PFSK-1 (cell line): ENCODE data around the gene CHST3. TPM values are rescaled to one million over a fixed set of nuclear protein-coding genes. Genes with fewer than 3 reads are reported as not detected.
A peak's percentile ranks its signal among the peaks of the same experiment; 100 is the strongest.

Source experiments
- FOXP2 ChIP-seq: optimal IDR thresholded peaks from 2 replicates; pipeline ENCODE3; 2011; ENCODE audit warnings: borderline replicate concordance, control low read depth, inconsistent platforms; ENCODE audit not compliant: insufficient read depth; ENCODE audit errors: extremely low read length, extremely low read depth
- POLR2AphosphoS5 ChIP-seq: IDR thresholded peaks from 2 replicates; pipeline ENCODE4 v1.6.1; 2012; ENCODE audit warnings: low read depth, mild to moderate bottlenecking, control low read depth, low read length, moderate library complexity
- SIN3A ChIP-seq: IDR thresholded peaks from 2 replicates; pipeline ENCODE4 v1.6.1; 2012; ENCODE audit warnings: mild to moderate bottlenecking, low read length, moderate library complexity, borderline replicate concordance; ENCODE audit not compliant: insufficient read depth
- TAF1 ChIP-seq: IDR thresholded peaks from 2 replicates; pipeline ENCODE4 v1.6.1; 2012; ENCODE audit warnings: low read length, control low read depth, borderline replicate concordance; ENCODE audit not compliant: insufficient read depth
- polyA plus RNA-seq: library from polyadenylated mRNA; unstranded; fragments of >200 nt; gene quantifications from one replicate; pipeline ENCODE4 v1.2.1, GENCODE V29; 2012; ENCODE audit warnings: low read depth, missing spikeins; ENCODE audit not compliant: insufficient read length
- TF ChIP-seq, protein P1 (sequence below), 2 experiments: IDR thresholded peaks; 2 replicates each; pipeline versions ENCODE4 v1.6.1 to v1.8.0; 2011 to 2012; ENCODE audit warnings: low read depth in 2 of 2, low read length in 2 of 2, control low read depth in 1 of 2, inconsistent platforms in 1 of 2, mild to moderate bottlenecking in 1 of 2, moderate library complexity in 1 of 2; ENCODE audit not compliant: insufficient read depth in 1 of 2

The CHST3 gene, protein sequence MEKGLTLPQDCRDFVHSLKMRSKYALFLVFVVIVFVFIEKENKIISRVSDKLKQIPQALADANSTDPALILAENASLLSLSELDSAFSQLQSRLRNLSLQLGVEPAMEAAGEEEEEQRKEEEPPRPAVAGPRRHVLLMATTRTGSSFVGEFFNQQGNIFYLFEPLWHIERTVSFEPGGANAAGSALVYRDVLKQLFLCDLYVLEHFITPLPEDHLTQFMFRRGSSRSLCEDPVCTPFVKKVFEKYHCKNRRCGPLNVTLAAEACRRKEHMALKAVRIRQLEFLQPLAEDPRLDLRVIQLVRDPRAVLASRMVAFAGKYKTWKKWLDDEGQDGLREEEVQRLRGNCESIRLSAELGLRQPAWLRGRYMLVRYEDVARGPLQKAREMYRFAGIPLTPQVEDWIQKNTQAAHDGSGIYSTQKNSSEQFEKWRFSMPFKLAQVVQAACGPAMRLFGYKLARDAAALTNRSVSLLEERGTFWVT
- polyA plus RNA-seq, result 29.1 TPM

DNA sequence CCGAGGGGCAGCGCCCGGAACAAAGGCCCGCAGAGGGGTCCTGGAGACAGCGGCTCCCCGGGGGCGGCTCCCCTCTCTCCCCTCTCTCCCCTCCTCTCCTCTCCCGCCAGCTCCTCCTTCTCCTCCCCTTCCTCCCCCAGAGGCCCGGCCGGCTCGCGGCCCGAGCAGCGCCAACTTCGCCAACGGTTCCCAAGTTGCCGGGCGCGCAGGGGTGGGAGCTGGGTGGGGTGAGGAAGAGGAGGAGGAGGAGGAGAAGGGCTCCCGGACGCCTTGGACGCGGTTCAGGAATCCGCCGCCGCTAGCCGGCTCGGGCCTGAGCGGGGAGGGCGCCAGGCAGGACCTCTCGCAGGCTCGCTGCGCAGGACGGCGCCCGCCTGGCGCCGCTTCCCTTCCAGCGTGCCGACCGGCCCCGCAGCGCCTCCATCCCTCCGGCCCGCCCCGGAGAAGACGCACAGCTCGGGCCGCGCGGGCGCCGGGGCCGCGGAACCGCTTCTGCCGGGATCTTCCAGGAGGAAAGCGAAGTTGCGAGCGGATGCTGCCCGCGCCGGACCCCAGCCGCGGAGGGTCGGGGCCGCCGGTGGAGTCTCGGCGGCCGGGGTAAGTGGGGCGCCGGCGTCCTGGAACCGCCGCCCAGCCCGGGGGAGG, at the start of gene CHST3:
Gene CHST3, plus strand, starts transcription at position 298 of the 645 bp plus-strand sequence. CDS start 41,448 bp downstream, outside the sequence.
- TF ChIP-seq FOXP2 (peak; percentile 13), TAF1 (no peak), POLR2AphosphoS5 (peak; percentile 49; the same call in 1 of the 2 replicates), SIN3A (0 out of 2 replicates have a peak, but pooled peaks have one; percentile 4)

DNA sequence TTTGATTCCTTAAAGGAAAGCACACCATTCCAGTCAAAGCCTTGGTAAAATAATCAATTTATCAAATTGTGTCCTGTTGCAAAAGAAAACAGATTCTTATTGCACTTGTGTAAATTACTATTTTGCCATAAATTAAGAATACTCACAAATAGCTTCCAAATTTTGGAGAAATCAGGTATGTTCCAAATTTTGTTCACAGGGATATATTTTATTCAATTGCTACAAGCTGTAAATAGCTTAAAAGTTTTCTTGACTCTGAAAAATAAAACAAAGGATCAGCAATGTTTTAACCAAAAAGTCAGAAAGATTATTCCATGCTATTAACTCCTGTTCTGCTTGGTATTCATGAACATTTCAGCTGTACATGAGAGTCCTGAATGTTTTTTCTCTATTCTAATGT, 47.4 kb upstream of the CHST3 start:
- TF ChIP-seq SIN3A (no peak), TAF1 (no peak), FOXP2 (no peak), POLR2AphosphoS5 (no peak)
- TF ChIP-seq, protein P1, sequence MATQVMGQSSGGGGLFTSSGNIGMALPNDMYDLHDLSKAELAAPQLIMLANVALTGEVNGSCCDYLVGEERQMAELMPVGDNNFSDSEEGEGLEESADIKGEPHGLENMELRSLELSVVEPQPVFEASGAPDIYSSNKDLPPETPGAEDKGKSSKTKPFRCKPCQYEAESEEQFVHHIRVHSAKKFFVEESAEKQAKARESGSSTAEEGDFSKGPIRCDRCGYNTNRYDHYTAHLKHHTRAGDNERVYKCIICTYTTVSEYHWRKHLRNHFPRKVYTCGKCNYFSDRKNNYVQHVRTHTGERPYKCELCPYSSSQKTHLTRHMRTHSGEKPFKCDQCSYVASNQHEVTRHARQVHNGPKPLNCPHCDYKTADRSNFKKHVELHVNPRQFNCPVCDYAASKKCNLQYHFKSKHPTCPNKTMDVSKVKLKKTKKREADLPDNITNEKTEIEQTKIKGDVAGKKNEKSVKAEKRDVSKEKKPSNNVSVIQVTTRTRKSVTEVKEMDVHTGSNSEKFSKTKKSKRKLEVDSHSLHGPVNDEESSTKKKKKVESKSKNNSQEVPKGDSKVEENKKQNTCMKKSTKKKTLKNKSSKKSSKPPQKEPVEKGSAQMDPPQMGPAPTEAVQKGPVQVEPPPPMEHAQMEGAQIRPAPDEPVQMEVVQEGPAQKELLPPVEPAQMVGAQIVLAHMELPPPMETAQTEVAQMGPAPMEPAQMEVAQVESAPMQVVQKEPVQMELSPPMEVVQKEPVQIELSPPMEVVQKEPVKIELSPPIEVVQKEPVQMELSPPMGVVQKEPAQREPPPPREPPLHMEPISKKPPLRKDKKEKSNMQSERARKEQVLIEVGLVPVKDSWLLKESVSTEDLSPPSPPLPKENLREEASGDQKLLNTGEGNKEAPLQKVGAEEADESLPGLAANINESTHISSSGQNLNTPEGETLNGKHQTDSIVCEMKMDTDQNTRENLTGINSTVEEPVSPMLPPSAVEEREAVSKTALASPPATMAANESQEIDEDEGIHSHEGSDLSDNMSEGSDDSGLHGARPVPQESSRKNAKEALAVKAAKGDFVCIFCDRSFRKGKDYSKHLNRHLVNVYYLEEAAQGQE (IDR thresholded peaks at IDR 0.05; ENCODE audit: insufficient read depth in 1 of 2, low read depth in 2 of 2, low read length in 2 of 2), result no peak

DNA sequence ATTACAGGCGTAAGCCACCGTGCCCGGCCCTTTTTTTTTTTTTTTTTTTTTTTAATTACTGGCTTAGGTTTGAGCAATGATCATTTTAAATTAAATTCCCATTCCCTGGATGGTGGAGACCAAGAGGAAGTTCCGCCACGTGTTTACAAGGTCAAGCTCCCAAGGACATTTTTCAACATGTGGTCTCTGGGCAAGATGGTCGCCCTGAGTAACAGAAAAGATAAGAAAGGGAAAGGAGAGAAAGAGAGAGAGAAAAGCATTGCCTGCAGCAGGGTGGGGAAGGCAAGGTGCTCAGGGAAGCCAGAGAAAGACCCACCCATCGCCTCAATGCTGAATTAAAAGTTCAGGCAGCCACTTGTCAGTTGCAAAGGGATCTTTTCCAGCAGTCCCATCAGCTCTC, 45.2 kb upstream of the CHST3 start:
- TF ChIP-seq, protein P1 (IDR thresholded peaks at IDR 0.05; ENCODE audit: insufficient read depth in 1 of 2, low read depth in 2 of 2, low read length in 2 of 2), result no peak
- TF ChIP-seq FOXP2 (no peak), TAF1 (no peak), POLR2AphosphoS5 (no peak), SIN3A (no peak)

- TF ChIP-seq FOXP2 (no peak), SIN3A (no peak), TAF1 (no peak), POLR2AphosphoS5 (no peak)
- TF ChIP-seq, protein P1 (IDR thresholded peaks at IDR 0.05; ENCODE audit: insufficient read depth in 1 of 2, low read depth in 2 of 2, low read length in 2 of 2), result no peak
Observed at GRCh38 chr10:71920540-71921323, 43.5 kb upstream of the CHST3 start.
